GM19023 (cell line): ENCODE results near the gene CXXC5.

Experiments
- ATAC-seq: cut with Tn5 transposase; IDR thresholded peaks from one replicate; pipeline ENCODE4 v1.9.1; 2021; ENCODE audit warnings: mild to moderate bottlenecking, moderate library complexity; ENCODE audit not compliant: unreplicated experiment

CXXC5 gene

GRCh38 chr5:139650689-139651042, 2.5 kb downstream of the CXXC5 start:
- no peak for ATAC-seq

DNA sequence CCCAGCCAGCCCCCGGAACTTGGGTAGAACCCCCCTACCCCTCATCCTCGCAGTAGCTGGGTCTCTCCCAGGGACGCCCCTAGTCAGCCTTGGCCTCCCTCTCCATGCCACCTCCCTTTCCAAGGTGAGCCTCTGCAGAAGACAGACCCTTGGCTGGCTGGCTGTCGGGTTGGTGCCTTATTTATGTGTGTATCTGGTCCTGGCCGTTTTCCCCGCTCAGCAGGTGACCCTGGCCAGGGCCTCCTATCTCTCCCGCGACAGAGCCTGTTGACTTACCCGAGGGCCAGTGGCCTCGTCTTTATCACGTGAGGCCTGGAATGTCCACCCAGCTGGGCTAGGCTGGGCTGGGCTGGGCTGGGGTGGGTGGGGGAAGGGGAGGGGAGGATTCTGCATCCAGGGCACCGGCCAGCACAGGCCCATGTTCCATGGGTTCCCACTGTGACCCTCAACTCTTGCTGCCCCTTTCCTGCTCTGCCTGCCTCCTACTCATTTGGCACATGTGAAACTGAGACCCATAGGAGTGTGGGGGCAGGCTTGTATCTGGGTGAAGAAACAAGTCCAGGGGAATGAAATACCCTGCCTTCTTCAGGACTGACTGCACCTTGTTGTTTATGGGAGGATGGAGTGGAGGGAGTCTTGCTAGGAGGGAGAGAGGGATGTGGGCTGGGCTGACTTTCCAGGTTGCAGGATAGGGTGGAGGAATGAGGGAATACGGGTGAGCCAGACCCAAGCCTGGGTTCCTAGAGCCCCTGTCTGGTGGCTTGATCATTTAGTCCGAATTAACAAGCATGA, 3.1 kb downstream of the CXXC5 start:
- no peak for ATAC-seq

- peak; percentile 35 for ATAC-seq
Observed at GRCh38 chr5:139651853-139652787, 4.0 kb downstream of the CXXC5 start.

- peak; percentile 33 for ATAC-seq
Observed at GRCh38 chr5:139652788-139653241, 4.7 kb downstream of the CXXC5 start.

DNA sequence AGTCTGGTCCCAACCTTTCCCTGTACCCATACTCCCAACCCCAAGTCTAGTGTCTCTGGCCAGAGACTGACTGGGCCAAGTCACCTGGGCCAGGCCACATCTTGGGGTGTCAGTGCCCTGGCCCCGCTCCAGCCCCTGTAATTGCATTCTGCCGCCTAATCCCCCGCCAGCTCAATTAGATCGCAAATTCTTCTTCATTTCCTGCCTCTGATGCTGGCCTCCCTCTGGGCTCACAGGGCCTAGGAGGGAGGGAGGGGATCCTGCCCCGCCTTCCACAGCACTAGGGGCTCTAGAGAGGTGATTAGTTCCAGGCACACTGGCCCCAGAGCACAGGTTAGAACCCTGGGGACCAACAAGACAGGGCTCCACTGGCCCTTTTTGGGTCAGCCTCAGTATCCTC, 5.5 kb downstream of the CXXC5 start:
- no peak for ATAC-seq

GRCh38 chr5:139654464-139654863, 6.3 kb downstream of the CXXC5 start:
- no peak for ATAC-seq

DNA sequence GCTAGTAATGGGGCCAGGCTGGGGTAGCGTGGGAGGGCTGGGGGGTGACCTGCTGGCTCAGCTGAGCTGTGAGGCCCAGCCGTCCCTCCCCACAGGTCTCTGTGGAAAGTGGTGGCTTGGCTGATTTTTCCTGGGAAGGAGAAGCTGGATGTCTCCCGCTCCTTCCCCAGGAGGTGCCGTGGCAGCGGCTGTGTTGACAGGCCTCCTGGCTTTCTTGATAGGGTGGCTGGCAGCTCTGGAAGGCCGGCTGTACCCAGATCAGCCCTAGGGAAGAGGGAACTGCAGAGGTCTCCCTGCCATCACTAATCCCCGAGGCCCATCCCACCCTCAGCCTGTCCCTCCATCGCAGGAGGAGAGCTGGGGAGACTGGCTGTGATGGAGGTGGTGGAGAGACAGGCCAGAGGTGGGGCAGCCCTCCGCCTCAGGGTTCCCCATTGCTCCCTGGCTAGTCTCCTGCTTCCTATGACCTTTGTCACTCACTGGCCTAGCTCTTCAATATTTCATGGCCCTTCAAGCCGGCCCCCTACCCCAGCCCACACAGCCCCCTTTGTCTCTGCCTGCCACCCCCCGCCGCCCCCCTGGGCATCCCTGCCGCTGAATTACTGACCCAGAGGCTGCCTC, 6.8 kb downstream of the CXXC5 start:
- no peak for ATAC-seq

- no peak for ATAC-seq
Observed at GRCh38 chr5:139655727-139656271, 7.7 kb downstream of the CXXC5 start.

DNA sequence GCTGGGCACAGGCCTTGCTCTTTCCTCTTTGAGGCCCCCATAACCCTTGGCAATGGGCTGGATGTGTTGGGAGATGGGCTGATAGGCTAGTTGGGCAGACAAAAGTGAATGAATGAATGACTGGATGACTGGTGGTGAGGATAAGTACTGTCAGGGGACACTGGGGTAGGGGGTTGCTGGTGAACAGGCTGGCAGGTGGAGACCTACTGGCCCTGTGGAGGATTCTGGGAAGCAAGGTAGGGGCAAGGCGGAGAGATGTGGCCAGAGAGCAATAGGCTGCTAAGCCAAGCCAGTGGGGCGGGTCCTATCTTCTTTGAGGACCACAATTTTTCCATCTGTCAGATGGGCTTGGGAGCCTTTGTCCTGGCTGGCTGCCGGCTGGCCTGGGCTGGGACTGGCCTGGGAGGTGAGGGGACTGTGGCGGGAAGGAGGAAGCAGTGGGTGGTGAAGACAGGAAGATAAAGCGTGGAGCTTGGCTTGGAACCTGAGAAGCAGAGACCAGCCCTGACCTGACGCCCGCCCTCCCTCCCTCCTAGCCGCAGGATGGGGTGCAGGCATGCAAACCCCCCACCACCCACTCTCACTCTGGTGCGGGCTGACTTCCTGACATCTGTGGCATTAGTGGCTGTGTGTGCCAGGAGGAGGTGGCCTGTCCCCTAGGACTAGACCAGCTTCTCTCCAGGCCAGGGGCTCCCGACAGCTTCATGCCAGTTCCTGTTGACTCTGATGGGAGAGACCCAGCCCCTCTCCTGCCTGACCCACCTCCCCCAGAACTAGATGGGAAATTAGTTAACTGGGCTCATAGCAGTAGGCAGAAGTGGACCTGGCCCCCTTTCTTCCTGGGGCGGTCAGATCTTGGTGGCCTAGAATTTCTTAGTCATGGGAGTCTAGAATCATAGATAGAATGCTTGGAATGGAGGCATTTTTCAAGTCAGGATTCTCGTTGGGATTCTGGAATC, 9.5 kb downstream of the CXXC5 start:
- no peak for ATAC-seq

DNA sequence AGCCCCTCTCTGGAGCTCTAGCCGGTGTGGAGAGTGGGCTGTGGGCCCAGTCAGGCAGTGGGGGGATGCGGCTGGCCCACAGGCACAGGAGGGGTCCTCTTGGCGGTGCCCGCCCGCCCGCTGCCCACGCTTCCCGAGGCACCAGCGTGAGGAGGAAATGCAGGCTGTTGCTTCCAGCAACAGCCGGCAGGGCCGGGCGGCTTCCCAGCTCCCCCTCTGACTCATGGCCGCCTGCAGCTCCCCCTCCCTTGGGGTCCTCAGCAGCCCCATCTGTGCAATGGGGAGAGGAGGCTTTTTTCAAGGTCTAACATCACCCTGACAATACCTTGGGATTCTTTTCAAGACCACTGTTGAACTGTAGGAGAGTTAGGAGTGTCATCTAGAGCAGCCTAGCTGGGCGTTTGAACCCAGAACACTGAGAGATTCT, 10.4 kb downstream of the CXXC5 start:
- ATAC-seq: no peak

DNA sequence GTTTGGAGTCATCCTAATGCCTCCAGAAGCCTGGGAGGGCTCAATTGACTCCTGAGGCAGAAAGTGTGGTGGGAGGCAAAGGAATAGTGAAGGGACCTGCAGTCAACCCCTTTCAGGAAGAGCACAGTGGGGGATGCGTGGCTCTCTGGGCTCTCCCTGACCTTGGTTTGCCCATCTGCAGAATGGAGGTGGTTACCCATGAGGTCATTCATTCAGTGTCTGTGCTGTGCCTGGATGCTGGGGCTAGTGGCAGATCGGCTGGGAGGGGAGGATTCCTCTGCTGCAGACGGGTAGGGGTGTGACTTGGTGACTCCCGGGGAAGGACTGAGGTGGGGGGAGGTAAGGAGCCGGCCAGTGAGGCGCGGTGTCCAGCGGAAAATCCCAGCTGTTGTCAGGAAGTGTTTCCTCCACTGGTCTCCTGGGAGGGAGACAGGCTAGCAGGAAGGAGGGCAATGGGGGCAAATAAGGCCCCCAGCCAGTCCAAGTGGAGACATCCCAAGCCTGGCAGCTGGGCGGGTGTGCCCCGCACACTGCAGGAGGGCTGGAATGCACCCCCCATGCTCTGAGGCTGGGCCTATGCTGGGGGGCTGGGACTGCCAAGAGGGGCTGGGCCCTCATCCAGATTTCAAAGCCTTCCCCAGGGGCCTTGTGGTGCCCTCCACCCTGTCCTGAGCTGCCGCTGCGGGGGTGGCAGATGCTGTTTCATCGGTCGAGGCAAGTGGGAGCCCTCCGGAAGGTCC, 10.9 kb downstream of the CXXC5 start:
- ATAC-seq: no peak

DNA sequence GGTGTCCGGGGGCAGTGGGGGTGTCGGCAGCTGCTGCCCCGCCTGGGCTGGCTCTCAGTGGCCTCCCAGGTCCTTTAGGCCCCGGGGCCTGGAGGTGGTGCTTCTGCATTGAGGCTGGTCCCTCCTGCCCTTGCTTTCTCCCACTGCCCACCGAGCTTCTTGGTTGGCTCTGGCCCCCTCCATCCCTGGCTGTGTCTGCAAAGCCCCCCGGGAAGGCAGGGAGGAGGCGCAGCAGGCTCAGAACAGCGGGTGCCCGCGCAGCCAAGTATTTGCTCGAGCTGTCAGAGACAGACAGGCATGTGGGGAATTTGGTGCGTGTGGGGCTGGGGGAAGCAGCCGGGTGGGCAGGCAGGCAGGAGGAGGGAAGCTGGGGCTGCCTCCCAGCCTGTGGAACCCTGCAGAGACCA, 11.5 kb downstream of the CXXC5 start:
- ATAC-seq: no peak

DNA sequence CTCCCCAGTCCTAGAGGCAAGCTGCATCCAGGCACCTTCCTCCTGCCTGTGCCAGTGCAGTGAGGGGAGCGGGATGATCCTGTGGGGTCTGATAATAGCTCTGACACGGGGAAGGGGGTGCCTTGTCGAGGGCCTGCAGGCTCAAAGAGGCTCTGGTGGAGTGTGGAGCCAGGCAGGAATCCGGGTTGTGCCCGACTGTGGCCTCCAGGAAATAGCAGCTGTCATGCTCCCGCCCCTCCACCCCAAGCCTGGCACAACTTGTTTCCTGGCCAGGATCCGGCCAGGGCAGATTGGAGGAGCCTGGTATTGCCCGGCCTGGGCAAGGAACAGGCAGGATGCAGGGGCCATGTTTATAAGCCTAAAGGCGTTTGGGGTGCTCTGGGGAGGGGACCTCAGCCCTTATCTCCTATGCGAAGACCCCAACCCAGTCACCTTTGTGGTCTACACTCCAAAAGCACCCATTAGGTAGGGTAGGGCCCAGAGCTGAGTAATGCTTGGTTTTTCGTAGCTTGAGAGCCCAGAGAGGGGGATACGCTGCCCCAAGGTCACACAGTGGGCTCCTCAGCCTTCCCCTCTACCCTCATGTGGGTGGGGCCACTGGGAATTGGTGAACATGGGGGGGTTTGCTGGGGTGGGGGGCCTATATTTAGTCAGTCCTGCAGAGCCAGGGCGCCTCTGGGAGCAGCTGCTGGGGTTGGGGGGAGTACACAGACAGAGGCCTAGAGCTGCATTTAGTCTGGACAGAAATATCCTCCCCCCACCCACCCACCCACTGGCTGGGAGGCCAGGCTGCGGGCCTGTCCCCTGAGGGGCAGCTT, 12.2 kb downstream of the CXXC5 start:
- ATAC-seq: no peak

DNA sequence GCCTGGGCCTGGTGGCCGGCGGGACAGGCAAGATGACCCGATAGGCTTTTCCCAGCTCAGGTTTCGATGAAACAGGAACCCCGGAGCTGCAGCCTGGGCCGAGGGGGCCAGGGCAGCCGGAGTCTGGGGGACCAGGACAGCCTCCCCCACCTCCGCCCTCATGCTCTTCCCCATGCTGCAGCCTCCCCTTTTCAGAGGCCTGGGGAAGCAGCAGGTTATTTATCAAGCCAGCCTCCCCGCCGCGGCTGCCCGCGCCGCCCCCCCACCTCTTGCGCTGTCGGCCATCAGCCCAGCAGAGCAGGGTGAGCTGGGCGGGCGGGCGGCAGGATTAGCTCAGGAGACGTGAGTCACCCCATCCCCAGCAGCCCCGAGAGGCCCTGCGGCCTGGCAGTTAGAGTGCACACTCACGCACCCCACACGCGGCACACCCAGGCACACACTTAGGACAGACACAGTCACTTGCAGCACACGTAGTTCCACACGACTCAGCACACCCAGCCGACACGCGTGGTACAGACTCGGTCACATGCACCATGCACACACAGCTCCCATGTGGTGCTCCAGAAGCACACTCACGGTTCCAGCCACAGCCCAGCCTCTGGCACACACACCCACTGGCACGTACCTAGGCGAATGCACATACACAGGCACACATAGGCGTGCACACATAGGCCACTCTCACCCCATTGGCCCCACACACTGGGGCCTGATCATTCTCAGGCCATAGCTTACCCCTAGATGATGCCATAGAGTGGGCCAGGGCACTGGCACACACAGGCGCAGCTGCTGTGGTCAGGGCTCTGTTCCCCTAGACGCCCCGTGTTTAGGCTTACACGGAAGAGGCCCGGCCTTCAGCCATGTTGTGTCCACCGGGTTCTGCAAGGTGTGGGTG, 13.0 kb downstream of the CXXC5 start:
- ATAC-seq: peak; percentile 31

GRCh38 chr5:139662617-139663016, 14.5 kb downstream of the CXXC5 start:
- no peak for ATAC-seq

- no peak for ATAC-seq
Observed at GRCh38 chr5:139663207-139664085, 15.3 kb downstream of the CXXC5 start.
